AG04450 (cell line): ENCODE results near the gene EHBP1. TPM values are rescaled to one million over a fixed set of nuclear protein-coding genes. Genes with fewer than 3 reads are reported as not detected.

Experiments used
- CTCF ChIA-PET: fragments of 300-600, 350-600 bp; formaldehyde crosslinking; extraction: SDS; loops from one replicate; lab custom pipeline; 2022; ENCODE audit warnings: antibody characterized with exemption, inconsistent platforms; lab: Charles Lee
- POLR2A ChIA-PET: fragments of 350-600 bp; formaldehyde crosslinking; extraction: SDS; loops from one replicate; lab custom pipeline; 2021; ENCODE audit warnings: antibody characterized with exemption, inconsistent platforms; lab: Yijun Ruan, JAX
- DNase-seq: peaks from one replicate; pipeline ENCODE4 v3.0.0-alpha.2; 2011; ENCODE audit warnings: low read depth, low spot score
- H3K27ac ChIP-seq: one replicate; pipeline ENCODE4 v1.5.1; 2012; ENCODE audit warnings: low read depth, low read length, control low read depth
- H3K27me3 ChIP-seq: one replicate; pipeline ENCODE4 v1.6.0; 2012; ENCODE audit warnings: low read length; ENCODE audit not compliant: control insufficient read depth, insufficient read depth
- H3K4me3 ChIP-seq: 2 replicates; pipeline ENCODE4 v1.5.1; 2011; ENCODE audit warnings: mild to moderate bottlenecking, low read depth, low read length, control low read depth
- H3K9me3 ChIP-seq: 2 replicates; pipeline ENCODE4 v1.5.1; 2012; ENCODE audit warnings: low read length; ENCODE audit not compliant: control insufficient read depth, insufficient read depth
- polyA plus RNA-seq: library from polyadenylated mRNA; depleted of rRNA; stranded (reverse); fragments of >200 nt; gene quantifications from 2 replicates; pipeline ENCODE4 v1.2.3, GENCODE V29; 2011
- TF ChIP-seq, protein P1 (sequence below): IDR thresholded peaks from 2 replicates; pipeline ENCODE4 v1.5.1; 2011; ENCODE audit warnings: low read depth, low read length, control low read depth, inconsistent platforms

Gene EHBP1
- polyA plus RNA-seq, 1 experiment, result 68.6 TPM

DNA sequence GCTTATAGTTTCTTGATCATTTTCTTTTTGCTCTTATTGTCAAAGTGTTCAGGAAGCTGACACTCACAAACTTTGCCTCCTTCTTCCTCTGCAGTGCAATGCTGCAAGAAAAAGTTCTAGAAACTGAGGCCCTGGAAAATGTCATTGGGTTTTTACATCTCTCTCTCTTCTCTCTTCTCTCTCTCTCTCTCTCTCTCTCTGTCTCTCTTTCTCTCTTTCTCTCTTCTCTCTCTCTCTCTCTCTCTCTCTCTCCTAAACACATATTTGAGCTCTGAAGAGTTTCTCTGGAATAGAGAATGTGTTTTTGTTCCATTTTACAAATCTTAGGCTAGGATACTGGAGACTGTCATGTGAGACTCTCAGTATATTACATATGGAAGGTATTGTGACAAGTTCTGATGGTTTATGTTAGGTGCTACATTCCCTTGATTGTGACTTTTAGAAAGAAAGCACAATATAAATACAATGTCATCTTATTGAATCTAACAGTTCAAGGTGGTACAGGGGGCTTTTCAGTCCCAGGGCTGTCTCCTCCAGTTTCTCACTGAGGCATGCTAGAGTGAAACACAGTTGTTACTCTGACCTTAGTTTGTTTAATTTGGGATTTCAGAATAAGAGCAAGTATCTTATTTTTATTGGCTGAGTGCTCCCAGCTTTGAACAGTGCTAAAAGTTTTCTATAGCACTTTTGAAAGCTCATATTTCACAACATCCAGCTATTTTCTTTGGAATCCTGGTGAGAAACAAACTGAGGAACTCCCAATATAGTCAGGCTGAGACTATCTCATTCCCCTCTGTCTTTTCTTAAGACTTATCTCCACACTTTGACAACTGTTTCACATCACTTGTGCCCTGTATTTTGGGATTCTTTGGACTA is 41.4 kb upstream of the EHBP1 start:
- H3K4me3 ChIP-seq, result no peak overlapping the region
- H3K27ac ChIP-seq, result no peak overlapping the region
- TF ChIP-seq, protein P1, sequence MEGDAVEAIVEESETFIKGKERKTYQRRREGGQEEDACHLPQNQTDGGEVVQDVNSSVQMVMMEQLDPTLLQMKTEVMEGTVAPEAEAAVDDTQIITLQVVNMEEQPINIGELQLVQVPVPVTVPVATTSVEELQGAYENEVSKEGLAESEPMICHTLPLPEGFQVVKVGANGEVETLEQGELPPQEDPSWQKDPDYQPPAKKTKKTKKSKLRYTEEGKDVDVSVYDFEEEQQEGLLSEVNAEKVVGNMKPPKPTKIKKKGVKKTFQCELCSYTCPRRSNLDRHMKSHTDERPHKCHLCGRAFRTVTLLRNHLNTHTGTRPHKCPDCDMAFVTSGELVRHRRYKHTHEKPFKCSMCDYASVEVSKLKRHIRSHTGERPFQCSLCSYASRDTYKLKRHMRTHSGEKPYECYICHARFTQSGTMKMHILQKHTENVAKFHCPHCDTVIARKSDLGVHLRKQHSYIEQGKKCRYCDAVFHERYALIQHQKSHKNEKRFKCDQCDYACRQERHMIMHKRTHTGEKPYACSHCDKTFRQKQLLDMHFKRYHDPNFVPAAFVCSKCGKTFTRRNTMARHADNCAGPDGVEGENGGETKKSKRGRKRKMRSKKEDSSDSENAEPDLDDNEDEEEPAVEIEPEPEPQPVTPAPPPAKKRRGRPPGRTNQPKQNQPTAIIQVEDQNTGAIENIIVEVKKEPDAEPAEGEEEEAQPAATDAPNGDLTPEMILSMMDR, result no peak
- POLR2A ChIA-PET, result interaction anchor here (0.6 to 2.5 kb wide), 14 partner anchors 8 to 1513 kb away, joined by 3 to 31 read pairs (median 7); partner anchors contain the start of genes EHBP1 and TMEM17
- CTCF ChIA-PET, result interaction anchor here (1.1 to 2.0 kb wide), 2 partner anchors 192 to 207 kb away, joined by 6 to 10 read pairs; no protein-coding TSS in a partner anchor
- DNase-seq, result peak; percentile 43
- H3K27me3 ChIP-seq, result no peaks in the 10 kb centered on the region
- H3K9me3 ChIP-seq, result no peaks in the 10 kb centered on the region

DNA sequence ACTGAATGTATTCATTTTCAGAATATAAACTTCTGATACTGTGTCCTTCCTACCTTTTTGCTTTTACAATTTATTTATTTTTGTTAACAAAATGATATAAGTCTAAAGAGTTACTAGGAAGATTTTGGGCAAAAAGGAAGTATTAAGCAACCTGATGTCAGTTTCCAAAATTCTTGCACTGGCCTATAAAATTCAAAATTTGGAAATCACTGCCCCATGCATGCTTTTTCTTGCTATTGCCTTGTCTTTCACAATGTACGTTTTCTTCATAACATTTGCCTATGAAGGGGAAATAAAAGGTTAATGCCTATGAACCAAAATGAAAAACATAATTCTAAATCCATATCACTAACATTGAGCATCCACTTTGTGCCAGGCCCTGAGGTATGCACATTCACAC is 40.1 kb upstream of the EHBP1 start:
- CTCF ChIA-PET, result no interaction called here
- Histone ChIP-seq H3K9me3 (no peaks in the 10 kb centered on the region), H3K4me3 (no peak overlapping the region), H3K27me3 (no peaks in the 10 kb centered on the region), H3K27ac (no peak overlapping the region)
- TF ChIP-seq, protein P1, result no peak
- no peak for DNase-seq
- POLR2A ChIA-PET, result interaction anchor here (1.9 to 2.5 kb wide), 2 partner anchors 39 to 159 kb away, joined by 8 to 31 read pairs; partner anchors contain the start of genes EHBP1 and TMEM17

DNA sequence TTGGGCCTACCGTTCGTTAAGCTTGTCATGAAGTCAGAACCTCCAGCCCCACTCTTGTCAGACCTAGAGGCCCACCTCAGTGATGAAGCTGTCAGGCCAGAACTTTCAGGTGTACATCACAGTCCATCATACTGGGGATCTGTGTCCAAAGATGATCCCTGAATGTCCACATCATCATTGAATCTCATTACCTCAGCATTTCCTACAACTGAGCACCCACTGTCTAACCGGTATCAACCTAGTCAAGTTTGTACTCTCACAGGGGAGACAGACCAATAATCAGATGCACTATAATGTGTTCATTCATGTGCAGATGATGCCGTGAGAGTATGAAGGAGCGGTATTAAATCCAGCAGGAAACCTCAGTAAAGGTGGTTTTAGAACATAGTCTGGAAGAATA is 36.3 kb upstream of the EHBP1 start:
- DNase-seq, result no peak
- TF ChIP-seq, protein P1, result no peak
- no peak overlapping the region for H3K27ac ChIP-seq
- H3K27me3 ChIP-seq, result no peaks in the 10 kb centered on the region
- no peaks in the 10 kb centered on the region for H3K9me3 ChIP-seq
- CTCF ChIA-PET, result interaction anchor here (0.7 kb wide), 1 partner anchor 1977 kb away, joined by 6 read pairs; no protein-coding TSS in a partner anchor
- no peak overlapping the region for H3K4me3 ChIP-seq
- POLR2A ChIA-PET, result no interaction called here

DNA sequence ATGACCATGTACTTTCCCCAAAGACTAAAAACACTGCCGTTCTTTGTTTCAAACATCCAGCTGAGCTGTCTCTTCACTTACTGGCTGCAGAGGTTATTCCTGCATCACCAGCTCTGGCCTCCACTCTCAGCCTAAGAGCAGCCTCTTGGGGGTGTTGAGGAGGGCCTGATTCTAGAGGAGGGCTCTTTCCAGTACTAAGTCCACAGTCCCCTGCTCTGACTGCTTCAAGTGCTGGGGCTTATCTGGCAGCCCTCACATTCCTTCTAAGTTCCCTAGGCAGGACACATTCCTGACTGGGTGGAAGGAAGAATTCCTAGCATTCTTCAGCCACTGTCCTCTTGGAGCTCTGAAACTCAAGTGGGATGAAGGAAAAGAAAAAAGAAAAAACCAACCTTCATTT is 32.9 kb upstream of the EHBP1 start:
- Histone ChIP-seq H3K4me3 (no peak overlapping the region), H3K9me3 (no peaks in the 10 kb centered on the region), H3K27me3 (no peaks in the 10 kb centered on the region), H3K27ac (peak overlapping the region; percentile 63)
- DNase-seq, result peak; percentile 43
- ChIA-PET CTCF (no interaction called here), POLR2A (interaction anchor here (1.2 to 1.8 kb wide), 2 partner anchors 9 to 33 kb away, joined by 11 to 13 read pairs; partner anchors contain the start of gene EHBP1)
- TF ChIP-seq, protein P1, result no peak

DNA sequence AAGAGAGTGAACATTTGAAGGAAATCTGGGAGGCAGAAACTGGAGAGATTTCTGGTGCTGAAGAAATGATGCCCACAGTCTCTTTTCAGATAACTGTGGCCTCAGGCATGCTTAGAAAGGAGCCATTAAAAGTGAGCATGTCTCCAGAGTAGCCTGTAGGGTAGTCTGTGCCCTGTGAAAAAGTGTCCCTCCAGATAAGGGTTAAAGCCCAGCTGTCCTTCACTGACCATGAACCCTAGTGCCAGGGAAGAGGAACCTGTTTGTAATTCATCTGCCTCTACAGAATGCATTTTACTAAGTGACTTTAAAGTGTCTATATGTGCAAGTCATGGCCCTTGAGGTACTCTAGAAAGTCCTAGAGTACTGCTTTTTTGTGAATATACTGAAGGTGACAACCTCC is 30.5 kb upstream of the EHBP1 start:
- CTCF ChIA-PET, result no interaction called here
- POLR2A ChIA-PET, result no interaction called here
- H3K27me3 ChIP-seq, result no peaks in the 10 kb centered on the region
- TF ChIP-seq, protein P1, result no peak
- H3K9me3 ChIP-seq, result no peaks in the 10 kb centered on the region
- no peak for DNase-seq
- H3K4me3 ChIP-seq, result no peak overlapping the region
- no peak overlapping the region for H3K27ac ChIP-seq
